HUES6 (cell line): ENCODE data around the gene COX6A1.
A peak's percentile ranks its signal among the peaks of the same experiment; 100 is the strongest.

Experiments used
- H3K27ac ChIP-seq: 2 replicates; pipeline ENCODE4 v1.7.0; 2013; ENCODE audit warnings: low read depth, mild to moderate bottlenecking, low read length, inconsistent platforms
- H3K27me3 ChIP-seq: 2 replicates; pipeline ENCODE4 v1.6.1; 2013; ENCODE audit warnings: low read length; ENCODE audit not compliant: control insufficient read depth, insufficient read depth
- H3K36me3 ChIP-seq: 2 replicates; pipeline ENCODE4 v1.6.1; 2013; ENCODE audit warnings: low read length; ENCODE audit not compliant: control insufficient read depth, insufficient read depth
- H3K4me1 ChIP-seq: 2 replicates; pipeline ENCODE4 v1.6.1; 2013; ENCODE audit warnings: low read length; ENCODE audit not compliant: control insufficient read depth, insufficient read depth
- H3K4me3 ChIP-seq: 2 replicates; pipeline ENCODE4 v1.5.1; 2013; ENCODE audit warnings: low read depth, low read length
- H3K9ac ChIP-seq: one replicate; pipeline ENCODE4 v1.6.1; 2013; ENCODE audit warnings: mild to moderate bottlenecking, low read length
- H3K9me3 ChIP-seq: 2 replicates; pipeline ENCODE4 v1.6.1; 2013; ENCODE audit warnings: low read depth, low read length; ENCODE audit not compliant: control insufficient read depth, insufficient read depth

COX6A1 gene

DNA sequence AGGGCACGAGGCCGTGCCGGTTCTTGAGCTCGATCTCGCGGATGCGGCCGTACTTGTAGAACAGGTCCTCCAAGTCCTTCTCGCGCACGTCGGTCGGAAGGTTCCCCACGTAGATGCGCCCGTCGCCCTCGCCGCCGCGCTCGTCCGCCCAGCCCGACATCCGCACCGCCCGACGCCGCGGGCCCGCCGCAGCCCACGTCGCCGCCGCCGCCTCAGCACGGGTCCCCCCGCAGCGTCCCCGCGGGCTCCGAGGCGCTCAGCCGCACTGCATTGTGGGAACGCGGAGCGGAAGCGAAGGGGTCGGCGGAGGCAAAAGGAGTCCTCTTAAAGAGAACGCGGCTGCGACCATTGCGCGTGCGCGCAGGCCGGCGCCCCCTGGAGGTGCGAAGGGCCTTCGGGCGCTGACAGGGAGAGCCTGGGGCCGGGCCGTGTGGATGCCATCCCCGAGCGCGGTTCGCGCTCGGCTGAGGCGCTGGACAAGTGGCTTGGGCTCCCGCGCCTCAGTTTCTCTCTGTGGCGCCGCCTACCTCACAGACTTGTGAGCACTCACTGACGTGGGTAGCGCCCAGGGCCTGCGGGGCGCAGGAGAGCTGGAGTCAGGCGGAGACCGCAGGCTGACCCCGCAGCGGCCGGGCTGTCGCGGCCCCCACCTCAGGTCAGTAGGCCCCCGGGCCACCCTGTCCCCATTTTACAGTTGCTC, 31.7 kb downstream of the COX6A1 start, which contains the start of gene SRSF9:
TSS of gene SRSF9 (minus strand) at position 299 of the 700 bp plus-strand sequence. CDS start at position 160, 139 bp downstream.
- Histone ChIP-seq H3K4me3 (peak within 1 kb of the TSS; percentile 94), H3K27me3 (no peaks in the 10 kb centered on the region), H3K4me1 (peaks cover 4% of the 10 kb centered on the region; the same call in 1 of the 2 replicates), H3K9me3 (no peaks in the 10 kb centered on the region), H3K36me3 (peaks cover 28% of the 10 kb centered on the region), H3K27ac (peak within 1 kb of the TSS; percentile 89; the same call in 1 of the 2 replicates), H3K9ac (peak within 1 kb of the TSS; percentile 100)

GRCh38 chr12:120470150-120470784, 32.4 kb downstream of the COX6A1 start:
- Histone ChIP-seq H3K4me1 (peaks cover 4% of the 10 kb centered on the region; the same call in 1 of the 2 replicates), H3K9me3 (no peaks in the 10 kb centered on the region), H3K36me3 (peaks cover 22% of the 10 kb centered on the region), H3K27ac (peak overlapping the region; percentile 27; the same call in 1 of the 2 replicates), H3K4me3 (peak overlapping the region; percentile 94), H3K9ac (peak overlapping the region; percentile 73), H3K27me3 (no peaks in the 10 kb centered on the region)

DNA sequence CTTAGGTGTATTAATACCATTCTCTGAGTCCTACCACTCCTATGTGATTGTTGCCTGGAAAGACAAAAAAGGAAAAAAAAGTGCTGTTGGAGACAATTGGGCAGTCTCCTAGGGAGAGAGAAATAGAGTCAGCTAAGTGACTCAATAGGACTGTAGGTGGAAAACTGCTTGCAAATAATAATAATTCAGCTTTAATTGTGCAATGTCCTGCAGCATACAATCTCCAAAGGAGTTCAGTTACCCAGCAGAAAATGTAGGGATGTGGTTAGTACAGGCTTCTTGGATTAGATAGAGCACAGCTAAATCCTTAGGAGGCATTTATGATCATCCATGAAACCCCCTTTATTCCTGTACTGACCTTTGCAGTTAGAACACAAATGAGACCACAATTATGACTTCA, 34.6 kb downstream of the COX6A1 start:
- Histone ChIP-seq H3K36me3 (peaks cover 2% of the 10 kb centered on the region), H3K27me3 (no peaks in the 10 kb centered on the region), H3K4me3 (no peak overlapping the region), H3K27ac (no peak overlapping the region), H3K9ac (no peak overlapping the region), H3K9me3 (no peaks in the 10 kb centered on the region), H3K4me1 (no peaks in the 10 kb centered on the region)

- H3K9ac ChIP-seq = no peak overlapping the region
- H3K36me3 ChIP-seq = no peaks in the 10 kb centered on the region
- H3K4me3 ChIP-seq = no peak overlapping the region
- H3K4me1 ChIP-seq = no peaks in the 10 kb centered on the region
- H3K27ac ChIP-seq = no peak overlapping the region
- no peaks in the 10 kb centered on the region for H3K27me3 ChIP-seq
- H3K9me3 ChIP-seq = no peaks in the 10 kb centered on the region
Measured at GRCh38 chr12:120473807-120474615, 36.1 kb downstream of the COX6A1 start.

- Histone ChIP-seq H3K4me1 (no peaks in the 10 kb centered on the region), H3K27ac (no peak overlapping the region), H3K9ac (no peak overlapping the region), H3K9me3 (no peaks in the 10 kb centered on the region), H3K4me3 (no peak overlapping the region), H3K27me3 (no peaks in the 10 kb centered on the region), H3K36me3 (no peaks in the 10 kb centered on the region)
Measured at GRCh38 chr12:120474616-120474960, 36.7 kb downstream of the COX6A1 start.

DNA sequence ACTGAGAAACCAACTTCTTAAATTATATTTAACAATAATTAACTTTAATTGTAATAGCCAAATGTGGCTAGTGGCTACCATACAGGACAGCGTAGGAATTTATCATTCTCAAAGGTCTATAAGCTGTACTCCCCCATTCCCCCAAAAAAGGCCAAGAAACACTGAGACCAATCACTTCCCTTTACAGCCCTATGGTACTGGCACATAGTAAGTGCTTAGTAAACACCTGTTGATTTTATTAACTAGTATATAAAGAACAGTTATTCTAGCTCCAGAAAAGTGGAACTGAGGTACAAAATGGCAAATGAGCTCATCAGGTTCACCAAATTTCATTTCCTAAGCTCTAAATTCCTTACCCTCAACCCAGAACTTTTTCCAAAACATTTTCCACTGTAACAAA, 37.7 kb downstream of the COX6A1 start:
- Histone ChIP-seq H3K27ac (no peak overlapping the region), H3K4me1 (no peaks in the 10 kb centered on the region), H3K4me3 (no peak overlapping the region), H3K9me3 (no peaks in the 10 kb centered on the region), H3K36me3 (no peaks in the 10 kb centered on the region), H3K27me3 (no peaks in the 10 kb centered on the region), H3K9ac (no peak overlapping the region)

GRCh38 chr12:120479458-120479857, 41.5 kb downstream of the COX6A1 start:
- H3K36me3 ChIP-seq = no peaks in the 10 kb centered on the region
- no peaks in the 10 kb centered on the region for H3K27me3 ChIP-seq
- no peak overlapping the region for H3K4me3 ChIP-seq
- no peak overlapping the region for H3K9ac ChIP-seq
- H3K4me1 ChIP-seq = no peaks in the 10 kb centered on the region
- H3K27ac ChIP-seq = no peak overlapping the region
- no peaks in the 10 kb centered on the region for H3K9me3 ChIP-seq

GRCh38 chr12:120480211-120480610, 42.3 kb downstream of the COX6A1 start:
- H3K27me3 ChIP-seq = no peaks in the 10 kb centered on the region
- H3K4me3 ChIP-seq = no peak overlapping the region
- no peak overlapping the region for H3K9ac ChIP-seq
- no peaks in the 10 kb centered on the region for H3K9me3 ChIP-seq
- H3K36me3 ChIP-seq = no peaks in the 10 kb centered on the region
- H3K27ac ChIP-seq = no peak overlapping the region
- H3K4me1 ChIP-seq = no peaks in the 10 kb centered on the region

GRCh38 chr12:120481022-120481767, 43.3 kb downstream of the COX6A1 start:
- H3K9ac ChIP-seq = no peak overlapping the region
- no peaks in the 10 kb centered on the region for H3K27me3 ChIP-seq
- H3K9me3 ChIP-seq = no peaks in the 10 kb centered on the region
- H3K36me3 ChIP-seq = no peaks in the 10 kb centered on the region
- H3K4me1 ChIP-seq = no peaks in the 10 kb centered on the region
- no peak overlapping the region for H3K27ac ChIP-seq
- H3K4me3 ChIP-seq = no peak overlapping the region

- Histone ChIP-seq H3K4me3 (no peak overlapping the region), H3K27me3 (no peaks in the 10 kb centered on the region), H3K36me3 (no peaks in the 10 kb centered on the region), H3K4me1 (no peaks in the 10 kb centered on the region), H3K9ac (no peak overlapping the region), H3K9me3 (peaks cover 2% of the 10 kb centered on the region; the same call in 1 of the 2 replicates), H3K27ac (no peak overlapping the region)
Measured at GRCh38 chr12:120483621-120484020, 45.7 kb downstream of the COX6A1 start.
